Stimulated activated CD4-positive, alpha-beta T cell treated with anti-CD3 and anti-CD28 coated beads, Interleukin-1b, Interleukin-23, amount 100 ng/mL, for 48 hours (primary cell): Measurements from ENCODE around the gene OR2Y1.
"Not testable (repeated sequence)": the region's sequence is repeated elsewhere in the genome, so short reads cannot be mapped to it uniquely, and the experiment has no call there.

Experiments
- DNase-seq: peaks from one replicate; pipeline ENCODE4 v3.0.0-alpha.2; 2020

OR2Y1 gene

DNA sequence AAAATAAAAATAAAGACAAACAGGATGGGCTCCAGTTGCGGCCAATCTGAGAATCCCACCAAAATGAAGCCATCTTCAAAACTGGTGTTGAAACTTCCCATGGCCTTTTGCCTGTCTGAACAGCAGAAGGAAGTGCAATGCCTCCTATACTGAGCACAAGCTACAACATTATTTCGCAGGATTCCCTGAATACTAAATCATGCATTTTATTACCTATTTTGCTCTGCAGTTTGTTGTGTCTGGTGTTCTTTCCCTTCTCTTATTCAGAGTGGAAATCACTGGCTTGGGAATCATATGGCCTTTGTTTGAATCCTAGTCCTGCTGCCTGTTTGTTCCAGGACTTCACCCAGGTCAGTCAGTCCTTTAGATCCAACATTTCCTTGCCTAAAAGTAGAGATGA lies at the start of gene OR2Y1:
OR2Y1 (minus strand) TSS at position 101 of the 400 bp plus-strand sequence; CDS start at position 101, 0 bp downstream.
- no peak for DNase-seq

DNA sequence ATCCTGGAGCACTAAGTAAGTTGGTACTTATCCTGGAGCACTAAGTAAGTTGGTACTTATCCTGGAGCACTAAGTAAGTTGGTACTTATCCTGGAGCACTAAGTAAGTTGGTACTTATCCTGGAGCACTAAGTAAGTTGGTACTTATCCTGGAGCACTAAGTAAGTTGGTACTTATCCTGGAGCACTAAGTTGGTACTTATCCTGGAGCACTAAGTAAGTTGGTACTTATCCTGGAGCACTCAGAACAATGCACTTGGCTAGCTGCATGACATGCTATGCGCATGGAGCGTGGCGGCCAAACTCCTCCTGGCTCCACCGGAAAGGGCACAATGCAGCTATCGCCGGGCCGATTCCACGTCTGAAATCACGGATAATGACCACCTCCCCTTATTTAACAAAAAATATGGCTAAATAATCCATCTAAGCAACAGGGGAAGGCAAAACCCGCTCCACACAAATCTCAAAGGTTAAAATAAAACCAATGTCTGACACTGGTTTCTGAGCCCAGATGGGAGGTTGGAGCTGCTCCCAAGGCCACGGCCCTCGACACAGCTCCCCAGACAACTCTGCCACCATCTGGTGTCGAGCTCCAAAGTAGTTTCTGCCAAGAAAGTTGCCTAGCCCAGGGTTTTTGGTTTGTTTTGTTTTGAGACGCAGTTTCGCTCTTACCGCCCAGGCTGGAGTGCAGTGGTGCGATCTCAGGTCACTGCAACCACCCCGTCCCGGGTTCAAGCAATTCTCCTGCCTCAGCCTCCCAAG lies 49.0 kb upstream of the OR2Y1 start:
- not testable (repeated sequence) for DNase-seq

DNA sequence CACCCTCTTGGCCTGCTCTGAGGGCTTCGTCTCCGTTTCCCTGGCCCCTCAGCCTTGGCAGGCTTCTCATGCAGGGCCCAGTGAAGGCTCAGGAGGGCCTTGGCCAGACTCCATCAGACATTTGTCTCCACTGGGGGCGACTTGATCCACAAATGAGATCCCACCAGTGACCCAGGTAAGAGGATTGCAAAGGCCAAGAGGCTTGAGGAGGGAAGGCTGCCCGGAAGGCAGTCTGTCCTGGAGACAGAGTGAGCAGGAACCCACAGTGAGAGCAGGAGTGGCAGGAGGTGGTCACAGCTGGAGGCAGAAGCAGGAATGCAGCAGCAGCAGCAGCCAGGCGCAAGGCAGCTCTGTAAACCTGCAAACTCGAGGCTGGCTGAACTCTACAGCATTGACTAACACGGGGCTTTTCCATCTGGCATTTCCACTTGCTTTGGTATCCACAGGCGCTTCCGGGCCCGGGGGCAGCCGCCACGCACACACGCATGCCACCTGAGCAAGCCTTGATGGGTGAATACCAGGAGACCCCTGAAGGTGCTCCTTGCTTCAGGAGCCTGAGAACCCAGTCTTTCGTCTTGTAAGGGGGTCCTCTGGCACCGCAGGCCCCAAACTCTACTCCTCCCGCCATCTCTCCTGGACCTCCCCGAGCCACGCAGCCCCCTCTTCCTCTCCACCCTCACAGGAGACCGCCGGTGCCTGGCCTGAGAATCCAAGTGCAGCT lies 48.0 kb upstream of the OR2Y1 start:
- no peak for DNase-seq

DNA sequence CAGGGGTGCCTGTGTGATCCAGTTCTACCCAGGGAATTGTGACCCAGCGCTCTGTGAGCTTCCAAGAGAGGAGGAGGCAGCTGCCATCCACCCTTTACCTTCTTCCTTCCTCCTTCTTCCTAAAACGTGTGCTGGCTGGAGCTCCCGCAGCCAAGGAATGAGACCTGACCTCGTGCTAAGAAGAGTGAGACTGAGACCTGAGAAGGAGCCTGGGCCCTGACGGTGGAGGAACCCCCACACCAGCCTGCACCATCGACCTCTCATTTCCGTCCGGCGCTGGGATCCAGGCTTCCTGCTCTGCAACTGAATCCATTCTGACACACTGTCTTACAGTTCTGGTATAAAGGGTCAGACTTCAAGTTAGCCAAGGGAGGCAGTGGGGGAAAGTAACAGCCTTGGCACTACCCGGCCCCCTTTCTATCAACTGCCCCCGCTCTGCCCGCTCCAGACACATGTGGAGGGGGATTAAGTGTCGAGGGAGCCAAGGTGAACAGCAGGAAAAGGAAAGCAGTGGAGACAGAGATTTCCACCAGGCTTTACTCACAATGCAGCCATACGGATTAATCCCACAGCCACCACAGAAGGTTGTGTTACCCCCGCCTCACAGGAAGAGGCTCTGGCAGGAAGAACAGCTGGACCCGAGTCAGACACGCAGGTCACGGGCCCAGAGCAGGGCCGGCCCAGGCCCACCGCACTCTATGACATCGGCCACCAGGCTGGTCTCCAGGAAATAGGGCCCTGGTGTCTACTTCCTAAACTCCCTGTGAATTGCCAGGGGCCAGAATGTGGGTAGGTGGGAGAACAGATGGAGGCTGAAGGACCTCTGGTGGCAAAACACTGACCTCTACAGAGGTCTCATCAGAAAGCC lies 46.9 kb upstream of the OR2Y1 start:
- no peak for DNase-seq

DNA sequence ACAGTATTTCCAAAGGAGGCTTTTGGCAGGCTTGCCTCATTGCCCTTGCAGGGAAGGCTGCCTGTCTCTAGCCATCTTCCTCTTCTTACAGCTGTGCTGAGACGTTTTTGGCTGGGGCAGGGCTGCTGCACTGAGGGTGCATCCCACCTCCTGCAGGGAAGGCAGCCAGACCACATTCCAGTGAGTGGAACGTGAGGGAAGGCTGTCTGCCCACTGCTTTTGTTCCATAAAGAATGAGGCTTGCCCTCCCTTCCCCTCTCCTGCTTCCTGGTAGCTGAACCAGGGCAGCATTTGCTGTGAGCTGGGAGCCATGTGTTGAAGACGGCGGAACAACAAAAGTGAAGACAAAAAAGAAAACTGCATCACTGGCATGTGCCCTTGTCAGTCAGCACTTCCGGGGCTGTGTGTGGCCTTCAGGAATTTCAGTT lies 46.0 kb upstream of the OR2Y1 start:
- DNase-seq: no peak

DNA sequence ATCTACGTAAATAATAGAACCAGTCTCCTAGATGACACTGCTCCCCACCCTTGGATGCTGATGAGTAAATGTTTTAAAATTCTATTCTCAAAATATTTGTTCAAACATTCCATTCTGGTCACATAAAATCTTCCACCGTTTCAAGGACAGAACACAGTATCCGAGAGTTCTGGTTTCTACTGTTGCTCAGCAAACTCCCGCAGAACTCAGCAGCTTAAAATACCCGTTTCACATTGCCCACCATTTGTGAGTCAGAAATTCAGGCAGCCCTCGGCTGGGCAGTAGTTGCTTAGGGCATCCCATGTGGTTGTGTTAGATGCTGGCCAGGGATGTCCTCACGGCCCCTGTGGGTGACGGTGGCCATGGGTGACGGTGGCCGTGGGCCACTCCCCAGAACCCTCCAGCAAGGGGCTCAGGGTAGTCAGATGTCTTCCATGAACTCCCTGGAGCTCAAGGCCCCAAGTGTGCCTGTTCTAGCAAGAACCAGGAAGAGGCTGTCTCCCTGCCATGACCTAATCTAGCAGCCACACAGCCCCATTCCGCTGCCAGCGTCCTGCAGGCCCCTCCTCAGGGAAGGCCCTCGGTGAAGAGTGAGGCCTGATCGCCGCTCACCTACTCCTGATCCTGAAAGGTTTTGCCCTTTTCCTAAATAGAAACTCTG lies 45.4 kb upstream of the OR2Y1 start:
- no peak for DNase-seq

DNA sequence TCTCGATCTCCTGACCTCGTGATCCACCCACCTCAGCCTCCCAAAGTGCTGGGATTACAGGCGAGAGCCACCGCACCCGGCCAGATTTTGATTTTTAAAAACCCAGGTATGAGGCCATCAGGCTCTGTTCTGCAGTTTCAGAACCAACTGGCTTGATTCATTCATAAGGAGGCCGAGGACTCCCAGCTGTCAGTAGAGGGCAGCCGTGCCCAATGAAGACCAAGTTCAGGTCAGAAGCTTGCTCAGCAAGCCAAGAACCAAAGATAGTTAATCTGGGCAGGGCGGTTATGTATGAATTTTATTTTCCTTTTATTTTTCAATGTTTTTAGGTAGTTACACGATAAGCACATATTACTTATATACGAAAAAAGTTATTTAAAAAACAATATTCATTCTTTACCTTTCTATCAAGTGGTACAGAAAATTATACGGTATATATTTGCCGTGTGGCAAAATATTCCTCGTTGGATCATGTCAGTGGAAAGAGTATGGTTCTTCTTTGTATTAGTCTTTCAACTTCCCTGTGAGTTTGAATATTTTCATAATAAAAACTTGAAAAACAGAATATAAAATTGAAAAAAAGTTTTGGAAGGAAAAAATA lies 44.7 kb upstream of the OR2Y1 start:
- peak; percentile 70 for DNase-seq

- DNase-seq: no peak
Observed at GRCh38 chr5:180783340-180784052, 43.6 kb upstream of the OR2Y1 start.

DNA sequence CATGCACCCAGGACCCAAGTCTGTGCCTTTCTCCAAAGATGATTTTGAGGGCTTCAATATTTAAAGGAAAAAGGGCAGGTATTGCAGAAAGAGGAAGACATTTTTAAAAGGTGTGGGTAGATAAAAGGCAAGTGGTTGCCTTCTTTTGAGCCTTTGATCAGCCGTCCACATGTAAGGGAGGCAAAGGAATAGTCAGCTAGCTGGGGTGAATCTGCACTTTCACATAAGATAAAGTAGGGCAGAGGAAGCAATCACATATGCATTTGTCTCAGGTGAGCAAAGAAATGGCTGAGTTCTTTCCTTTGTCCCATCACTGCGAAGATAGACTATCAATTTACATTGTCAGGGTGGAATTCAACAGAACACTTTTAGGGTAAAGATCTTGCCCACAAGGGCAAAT lies 42.9 kb upstream of the OR2Y1 start:
- DNase-seq: no peak

DNA sequence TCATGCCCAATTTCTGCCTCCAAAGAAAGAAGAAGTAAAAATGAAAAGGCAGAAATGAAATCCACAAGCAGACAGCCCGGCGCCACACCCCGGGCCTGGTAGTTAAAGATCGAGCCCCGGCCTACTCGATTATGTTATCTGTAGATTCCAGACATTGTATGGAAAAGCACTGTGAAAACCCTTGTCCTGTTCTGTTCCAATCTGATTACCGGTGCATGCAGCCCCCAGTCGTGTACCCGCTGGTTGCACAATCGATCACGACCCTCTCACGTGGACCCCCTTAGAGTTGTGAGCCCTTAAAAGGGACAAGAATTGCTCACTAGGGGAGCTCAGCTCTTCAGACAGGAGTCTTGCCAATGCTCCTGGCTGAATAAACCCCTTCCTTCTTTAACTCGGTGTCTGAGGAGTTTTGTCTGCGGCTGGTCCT lies 42.1 kb upstream of the OR2Y1 start:
- not testable (repeated sequence) for DNase-seq

DNA sequence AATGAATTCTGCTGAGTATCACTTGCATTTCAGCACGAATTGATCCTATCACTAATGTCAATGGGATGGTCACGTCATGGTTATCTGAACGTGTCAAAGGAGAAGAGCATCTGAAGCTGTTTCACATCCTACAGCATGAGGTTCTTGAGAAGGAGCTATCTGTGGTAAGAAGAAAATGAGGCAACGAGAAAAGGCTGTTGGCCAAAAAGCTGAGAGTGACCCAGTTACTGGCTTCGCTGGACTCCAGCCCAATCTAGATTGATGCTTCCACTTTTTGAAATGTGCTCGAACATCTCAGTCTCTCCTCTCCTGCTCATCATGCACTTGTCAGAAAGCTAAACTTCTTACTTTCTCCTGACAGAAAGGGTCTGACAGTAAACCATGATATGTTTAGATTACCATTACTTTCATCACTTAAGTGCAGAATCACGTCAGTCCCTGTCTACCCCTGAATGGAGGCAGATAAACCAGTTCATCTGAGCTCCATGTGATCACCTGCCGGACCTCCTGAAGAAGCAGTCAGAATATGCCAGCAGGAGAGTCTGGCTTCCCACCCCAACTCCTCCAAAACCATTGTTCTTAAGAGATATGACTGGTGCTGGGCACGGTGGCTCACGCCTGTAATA lies 40.2 kb upstream of the OR2Y1 start:
- no peak for DNase-seq

GRCh38 chr5:180777475-180777874 lies 37.6 kb upstream of the OR2Y1 start:
- DNase-seq: no peak

DNA sequence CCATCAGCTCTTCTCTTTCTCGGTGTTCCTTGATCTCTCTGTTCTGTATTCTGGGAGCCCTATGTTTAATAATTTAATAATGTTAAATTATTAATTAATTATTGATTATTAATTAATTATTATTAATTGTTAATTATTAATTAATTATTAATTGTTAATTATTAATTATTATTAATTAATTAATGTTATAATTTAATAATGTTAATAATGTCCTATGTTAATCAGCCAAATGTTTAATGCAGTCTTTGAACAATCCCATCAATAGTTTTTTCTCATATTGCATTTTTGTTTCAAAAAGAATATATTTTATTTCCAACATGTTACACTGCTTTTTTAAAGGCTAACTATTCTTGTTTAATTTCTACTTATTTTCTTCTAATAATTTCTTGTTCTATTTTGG lies 36.5 kb upstream of the OR2Y1 start:
- DNase-seq: no peak

GRCh38 chr5:180775624-180776023 lies 35.8 kb upstream of the OR2Y1 start:
- DNase-seq: no peak

DNA sequence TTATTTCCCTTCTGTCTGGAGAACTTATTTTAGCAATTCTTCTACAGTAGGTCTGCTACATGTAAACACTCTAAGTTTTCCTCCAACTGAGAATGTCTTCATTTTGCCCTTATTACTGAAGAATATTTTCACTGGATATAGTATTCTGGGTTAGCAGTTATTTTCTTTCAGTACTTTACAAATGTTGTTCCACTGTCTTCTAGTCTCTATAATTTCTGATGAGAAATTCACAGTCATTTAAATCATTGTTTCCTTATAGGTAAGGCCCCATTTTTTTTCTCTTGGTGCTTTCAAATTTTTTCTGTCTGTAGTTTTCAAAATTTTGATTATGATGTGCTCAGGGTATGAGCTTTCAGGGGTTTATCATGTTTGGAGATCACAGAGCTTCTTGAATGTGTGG lies 32.0 kb upstream of the OR2Y1 start:
- DNase-seq: no peak

- no peak for DNase-seq
Observed at GRCh38 chr5:180769821-180770220, 30.0 kb upstream of the OR2Y1 start.

GRCh38 chr5:180755601-180756000 lies 15.7 kb upstream of the OR2Y1 start:
- DNase-seq: no peak

GRCh38 chr5:180744253-180744652 lies 4.4 kb upstream of the OR2Y1 start:
- no peak for DNase-seq

DNA sequence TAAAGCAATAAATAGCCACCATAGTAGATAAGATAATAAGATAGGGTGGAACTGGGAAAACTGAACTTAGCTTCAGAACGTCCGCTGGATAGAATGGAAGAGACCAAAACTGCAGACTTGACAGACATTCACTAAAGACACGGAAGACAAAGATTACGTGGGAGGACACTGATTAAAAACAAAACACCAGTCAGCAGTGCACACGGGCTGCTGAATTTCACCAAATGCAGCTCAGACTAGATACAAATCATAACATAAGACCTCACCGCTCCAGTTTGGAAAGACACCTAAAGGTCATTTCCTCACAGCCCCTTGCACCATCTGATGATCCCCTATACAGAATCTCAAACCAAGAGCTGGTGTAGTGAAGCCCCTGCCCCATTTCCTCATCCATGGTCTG lies 2.9 kb upstream of the OR2Y1 start:
- DNase-seq: no peak

- not testable (repeated sequence) for DNase-seq
Observed at GRCh38 chr5:180740953-180741352, 1.1 kb upstream of the OR2Y1 start.

DNA sequence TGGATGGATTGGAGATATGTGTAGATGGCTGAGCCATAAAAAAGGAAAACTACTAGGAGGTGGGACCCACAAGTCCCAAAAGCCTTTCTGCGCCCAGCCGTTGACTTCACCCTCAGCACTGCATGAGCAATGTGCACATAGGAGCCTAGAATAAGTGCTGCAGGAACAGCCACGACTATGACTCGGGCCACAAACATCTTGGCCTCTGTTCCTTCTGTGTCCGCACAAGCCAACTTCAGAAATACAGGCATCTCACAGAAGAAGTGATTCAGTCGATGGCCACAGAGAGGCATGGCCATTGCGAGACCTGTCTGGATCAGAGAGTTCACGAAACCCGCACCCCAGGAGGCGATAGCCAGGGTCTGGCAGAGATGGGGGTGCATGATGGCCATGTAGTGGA lies 587 bp downstream of the OR2Y1 start:
- DNase-seq: no peak
